ENCODE results near the gene ZNF436. TPM values are rescaled to one million over a fixed set of nuclear protein-coding genes. Genes with fewer than 3 reads are reported as not detected.

ZNF436 gene
- total and polyA plus RNA-seq, 2 of the 8 experiments (the other 6 are each of a cell fraction or from before 2014, with no cell fraction given), result 0.65 to 1.8 TPM

GRCh38 chr1:23362218-23362713 is 7.4 kb downstream of the ZNF436 start:
- POLR2A ChIA-PET (ENCODE audit: partially characterized antibody), result interaction anchor here (1.1 to 2.3 kb wide), 4 partner anchors 9 to 32 kb away, joined by 3 to 8 read pairs (median 4); partner anchors contain the start of gene HNRNPR
- peaks cover 47 to 59% of the 10 kb centered on the region in 2 experiments for H3K9me3 ChIP-seq (ENCODE audit: insufficient read depth in 2 of 2, low read depth in 1 of 2, low read length in 1 of 2)

More at GRCh38 chr1:23362218-23362713, 7.4 kb downstream of the ZNF436 start:
- Histone ChIP-seq H3K79me2 (ENCODE audit: control insufficient read depth in 1 of 2, insufficient read depth in 2 of 2, low read length in 2 of 2) (no peaks in the 10 kb centered on the region), H4K5ac (ENCODE audit: insufficient read length, low read depth, low read length) (no peak overlapping the region), H2BK15ac (ENCODE audit: low read length) (no peak overlapping the region), H3K9ac (replicated peaks in 1 of 4; ENCODE audit: extremely low read depth in 1 of 4, low read depth in 3 of 4, low read length in 3 of 4) (no peak overlapping the region), H3K27ac (ENCODE audit: low read depth, low read length) (no peak overlapping the region), H2BK12ac (ENCODE audit: low read depth, low read length) (no peak overlapping the region), H2BK20ac (ENCODE audit: low read length) (no peak overlapping the region), H4K8ac (ENCODE audit: extremely low read depth, insufficient read depth, low read length) (no peak overlapping the region), H3K79me1 (ENCODE audit: low read depth, low read length) (no peaks in the 10 kb centered on the region), H2BK120ac (replicated peaks; ENCODE audit: low read depth, low read length) (no peak overlapping the region), H3K56ac (replicated peaks; ENCODE audit: insufficient read length, low read depth, low read length) (no peak overlapping the region), H3K4me3 (ENCODE audit: extremely low read depth in 1 of 4, insufficient read depth in 2 of 4, low read depth in 3 of 4, low read length in 4 of 4) (no peak overlapping the region), H2BK5ac (ENCODE audit: low read depth, low read length) (no peak overlapping the region), H3K14ac (ENCODE audit: insufficient read length) (no peak overlapping the region), H3K36me3 (ENCODE audit: control insufficient read depth in 2 of 4, insufficient read depth in 4 of 4, low read length in 3 of 4) (peaks cover 0 to 42% (median 8%) of the 10 kb centered on the region in 4 experiments; a peak in 4 of 8 replicates), H4K91ac (replicated peaks; ENCODE audit: insufficient read length, low read length) (no peak overlapping the region), H2AK5ac (ENCODE audit: low read depth, low read length) (no peak overlapping the region), H3K27me3 (replicated peaks in 1 of 4; ENCODE audit: control insufficient read depth in 3 of 4, extremely low read depth in 1 of 4, insufficient read depth in 3 of 4, low read length in 3 of 4) (peaks cover 54 to 88% (median 71%) of the 10 kb centered on the region in 4 experiments), H3K4ac (replicated peaks; ENCODE audit: insufficient read length, low read depth, low read length) (no peak overlapping the region), H3K4me1 (replicated peaks in 1 of 4; ENCODE audit: control insufficient read depth in 3 of 4, insufficient read depth in 4 of 4, low read length in 3 of 4) (no peaks in the 10 kb centered on the region), H3K4me2 (ENCODE audit: insufficient read depth in 1 of 2, low read depth in 2 of 2, low read length in 2 of 2) (no peak overlapping the region), H3K23ac (ENCODE audit: insufficient read length) (no peak overlapping the region), H3K23me2 (ENCODE audit: low read depth, low read length) (no peaks in the 10 kb centered on the region; the same call in 1 of the 2 replicates), H4K20me1 (replicated peaks in 1 of 2; ENCODE audit: control insufficient read depth in 1 of 2, insufficient read depth in 2 of 2, low read length in 2 of 2) (no peaks in the 10 kb centered on the region), H2AFZ (ENCODE audit: low read length) (no peak overlapping the region), H3K18ac (ENCODE audit: extremely low read depth, low read length) (no peak overlapping the region)
- 93% methylated on average over 13 of the region's 13 CpGs; no CpG with 5 or more reads in 1 of the 2 experiments for WGBS, 2 experiments (ENCODE audit: extremely low coverage in 1 of 2, insufficient coverage in 1 of 2, insufficient read length in 1 of 2, insufficient replicate concordance in 2 of 2, low coverage in 1 of 2, low lambda C conversion rate in 2 of 2, missing lambda C conversion rate in 1 of 2)
- DNase-seq (ENCODE audit: low read depth in 1 of 2, low spot score in 2 of 2) (no peak), FAIRE-seq (no peak)
- CTCF ChIA-PET (ENCODE audit: partially characterized antibody), result interaction anchor here (1.1 to 2.3 kb wide), 2 partner anchors 9 to 42 kb away, joined by 4 to 8 read pairs; no protein-coding TSS in a partner anchor
- TF ChIP-seq ZNF274 (IDR thresholded peaks at IDR 0.05; ENCODE audit: borderline replicate concordance, extremely low read depth, low read length) (peak; percentile 69; the same call in 1 of the 2 replicates), CBX5 (IDR thresholded peaks at IDR 0.05; ENCODE audit: low read depth, low read length) (0 out of 2 replicates have a peak, but pooled peaks have one; percentile 37), KDM1A (IDR thresholded peaks at IDR 0.05; ENCODE audit: borderline replicate concordance, low read length) (peak; percentile 63; the same call in 1 of the 2 replicates), KDM5A (IDR thresholded peaks at IDR 0.05; ENCODE audit: low read length) (no peak)
